Chondrocyte (in vitro differentiated cells): Measurements from ENCODE around the gene TMEFF2. TPM values are rescaled to one million over a fixed set of nuclear protein-coding genes. Genes with fewer than 3 reads are reported as not detected.
"Not testable (repeated sequence)": the region's sequence is repeated elsewhere in the genome, so short reads cannot be mapped to it uniquely, and the experiment has no call there.

ENCODE experiments used
- DNase-seq: peaks from one replicate; pipeline ENCODE4 v3.0.0; 2021; ENCODE audit warnings: mixed read lengths, low spot score
- H3K27ac Mint-ChIP-seq: one replicate; pipeline ENCODE4 v1.8.0; 2021; ENCODE audit warnings: mild to moderate bottlenecking, moderate library complexity, mixed read lengths; ENCODE audit not compliant: unreplicated experiment
- H3K27me3 Mint-ChIP-seq: 2 replicates; pipeline ENCODE4 v1.8.0; 2021; ENCODE audit warnings: low read depth, mixed read lengths
- H3K36me3 Mint-ChIP-seq: 2 replicates; pipeline ENCODE4 v1.8.0; 2021; ENCODE audit warnings: low read depth, mixed read lengths
- H3K4me1 Mint-ChIP-seq: 2 replicates; pipeline ENCODE4 v1.8.0; 2021; ENCODE audit warnings: low read depth, mild to moderate bottlenecking, mixed read lengths
- H3K4me3 Mint-ChIP-seq: one replicate; pipeline ENCODE4 v1.8.0; 2021; ENCODE audit warnings: mild to moderate bottlenecking, moderate library complexity, mixed read lengths; ENCODE audit not compliant: unreplicated experiment
- H3K9me3 Mint-ChIP-seq: 2 replicates; pipeline ENCODE4 v1.8.0; 2021; ENCODE audit warnings: low read depth, mixed read lengths
- CTCF ChIP-seq: fragments of 200-600 bp; sonication (generic); IDR thresholded peaks from 2 replicates; pipeline ENCODE4 v1.5.0; 2021; ENCODE audit warnings: antibody characterized with exemption, mild to moderate bottlenecking, moderate library complexity
- total RNA-seq: library from RNA; stranded (reverse); gene quantifications from 3 replicates; pipeline ENCODE4 v1.2.1, GENCODE V29; 2021

The TMEFF2 gene
- total RNA-seq, 1 donor from 2014 or later: 1.5 TPM

- Mint-ChIP-seq H3K36me3 (no peaks in the 10 kb centered on the region), H3K27me3 (no peaks in the 10 kb centered on the region), H3K4me1 (peaks cover 64% of the 10 kb centered on the region), H3K4me3 (no peak overlapping the region), H3K9me3 (peaks cover 2% of the 10 kb centered on the region), H3K27ac (peak overlapping the region; percentile 81)
- no peak for DNase-seq
- no peak for TF ChIP-seq CTCF
Observed at GRCh38 chr2:192146069-192147015, 48.4 kb downstream of the TMEFF2 start.

GRCh38 chr2:192145496-192145895, 49.2 kb downstream of the TMEFF2 start:
- TF ChIP-seq CTCF: no peak
- no peak for DNase-seq
- no peaks in the 10 kb centered on the region for H3K36me3 Mint-ChIP-seq
- peak overlapping the region; percentile 81 for H3K27ac Mint-ChIP-seq
- H3K27me3 Mint-ChIP-seq: no peaks in the 10 kb centered on the region
- no peaks in the 10 kb centered on the region for H3K9me3 Mint-ChIP-seq
- H3K4me1 Mint-ChIP-seq: peaks cover 56% of the 10 kb centered on the region
- no peak overlapping the region for H3K4me3 Mint-ChIP-seq

GRCh38 chr2:192140236-192140839, 54.4 kb downstream of the TMEFF2 start:
- no peaks in the 10 kb centered on the region for H3K36me3 Mint-ChIP-seq
- TF ChIP-seq CTCF: no peak
- H3K27me3 Mint-ChIP-seq: no peaks in the 10 kb centered on the region
- no peak overlapping the region for H3K4me3 Mint-ChIP-seq
- DNase-seq: no peak
- peaks cover 17% of the 10 kb centered on the region for H3K4me1 Mint-ChIP-seq
- H3K27ac Mint-ChIP-seq: no peak overlapping the region
- H3K9me3 Mint-ChIP-seq: no peaks in the 10 kb centered on the region

- Mint-ChIP-seq H3K27me3 (no peaks in the 10 kb centered on the region), H3K9me3 (no peaks in the 10 kb centered on the region), H3K4me1 (peaks cover 16% of the 10 kb centered on the region), H3K27ac (no peak overlapping the region), H3K4me3 (no peak overlapping the region), H3K36me3 (no peaks in the 10 kb centered on the region)
- DNase-seq: no peak
- TF ChIP-seq CTCF: no peak
Observed at GRCh38 chr2:192139813-192140212, 54.9 kb downstream of the TMEFF2 start.

GRCh38 chr2:192137451-192137850, 57.3 kb downstream of the TMEFF2 start:
- H3K27ac Mint-ChIP-seq: no peak overlapping the region
- peaks cover 7% of the 10 kb centered on the region for H3K4me1 Mint-ChIP-seq
- no peak for TF ChIP-seq CTCF
- no peak overlapping the region for H3K4me3 Mint-ChIP-seq
- no peaks in the 10 kb centered on the region for H3K27me3 Mint-ChIP-seq
- H3K9me3 Mint-ChIP-seq: no peaks in the 10 kb centered on the region
- H3K36me3 Mint-ChIP-seq: no peaks in the 10 kb centered on the region
- no peak for DNase-seq

GRCh38 chr2:192132604-192133003, 62.1 kb downstream of the TMEFF2 start:
- not testable (repeated sequence) for H3K27ac Mint-ChIP-seq, H3K9me3 Mint-ChIP-seq, H3K36me3 Mint-ChIP-seq, H3K4me3 Mint-ChIP-seq, H3K4me1 Mint-ChIP-seq, DNase-seq, H3K27me3 Mint-ChIP-seq

GRCh38 chr2:192130312-192130711, 64.4 kb downstream of the TMEFF2 start:
- peaks cover 16% of the 10 kb centered on the region for H3K4me1 Mint-ChIP-seq
- H3K36me3 Mint-ChIP-seq, DNase-seq, H3K27me3 Mint-ChIP-seq, H3K4me3 Mint-ChIP-seq, H3K27ac Mint-ChIP-seq, H3K9me3 Mint-ChIP-seq: not testable (repeated sequence)
